Activated CD8-positive, alpha-beta memory T cell treated with anti-CD3 and anti-CD28 coated beads, Interleukin-2, amount 50 U/mL, for 4 hours (primary cell): ENCODE data around the gene PHAF1.

Experiments used
- DNase-seq: peaks from one replicate; pipeline ENCODE4 v3.0.0-alpha.2; 2020

The PHAF1 gene

GRCh38 chr16:67165121-67166078 is 55.7 kb downstream of the PHAF1 start:
- DNase-seq, result no peak

- no peak for DNase-seq
Measured at GRCh38 chr16:67166110-67166547, 56.4 kb downstream of the PHAF1 start.

- no peak for DNase-seq
Measured at GRCh38 chr16:67166598-67167168, 56.9 kb downstream of the PHAF1 start.

GRCh38 chr16:67167588-67167987 is 57.8 kb downstream of the PHAF1 start:
- no peak for DNase-seq

GRCh38 chr16:67169011-67169451 is 59.3 kb downstream of the PHAF1 start:
- no peak for DNase-seq

- DNase-seq, result no peak
Measured at GRCh38 chr16:67169642-67170167, 60.0 kb downstream of the PHAF1 start.

- no peak for DNase-seq
Measured at GRCh38 chr16:67170168-67170948, 60.6 kb downstream of the PHAF1 start, which contains the start of gene NOL3. Gene NOL3, plus strand, starts transcription at chr16:67170538.

- DNase-seq, result no peak
Measured at GRCh38 chr16:67170949-67171649, 61.4 kb downstream of the PHAF1 start.

GRCh38 chr16:67173323-67173722 is 63.6 kb downstream of the PHAF1 start:
- no peak for DNase-seq

- DNase-seq, result peak; percentile 57
Measured at GRCh38 chr16:67173808-67174705, 64.3 kb downstream of the PHAF1 start.

- no peak for DNase-seq
Measured at GRCh38 chr16:67174706-67175231, 65.0 kb downstream of the PHAF1 start.

- DNase-seq, result no peak
Measured at GRCh38 chr16:67176662-67177061, 66.9 kb downstream of the PHAF1 start.

- DNase-seq, result peak; percentile 47
Measured at GRCh38 chr16:67177743-67178699, 68.3 kb downstream of the PHAF1 start.

GRCh38 chr16:67179421-67180080 is 69.8 kb downstream of the PHAF1 start:
- no peak for DNase-seq

GRCh38 chr16:67180166-67180565 is 70.4 kb downstream of the PHAF1 start:
- DNase-seq, result no peak

- no peak for DNase-seq
Measured at GRCh38 chr16:67181346-67181745, 71.6 kb downstream of the PHAF1 start.

GRCh38 chr16:67182288-67182687 is 72.5 kb downstream of the PHAF1 start:
- no peak for DNase-seq

- no peak for DNase-seq
Measured at GRCh38 chr16:67183284-67183626, 73.5 kb downstream of the PHAF1 start.
